ENCODE results near the gene CP. TPM values are rescaled to one million over a fixed set of nuclear protein-coding genes. Genes with fewer than 3 reads are reported as not detected.
A peak's percentile ranks its signal among the peaks of the same experiment; 100 is the strongest.

CP gene
- total and polyA plus RNA-seq, 2 of the 13 experiments (the other 11 are each of a cell fraction or from before 2014, with no cell fraction given), result 42.6 to 789 TPM

- 0 out of 2 replicates have a peak, but pooled peaks have one; percentile 18 for TF ChIP-seq MED1 (CRISPR knock-in tag; IDR thresholded peaks at IDR 0.05)
- 0 out of 2 replicates have a peak, but pooled peaks have one; percentile 12 for TF ChIP-seq PHF21A (CRISPR knock-in tag; IDR thresholded peaks at IDR 0.05)
- 0 out of 2 replicates have a peak, but pooled peaks have one; percentile 26 for TF ChIP-seq DRAP1 (CRISPR knock-in tag; IDR thresholded peaks at IDR 0.05)
- peak; percentile 92; the same call in 1 of the 2 replicates for TF ChIP-seq ZNF431 (CRISPR knock-in tag; IDR thresholded peaks at IDR 0.05; ENCODE audit: borderline replicate concordance, low read depth)
- peak; percentile 62; the same call in 1 of the 2 replicates for TF ChIP-seq ZMYM2 (CRISPR knock-in tag; IDR thresholded peaks at IDR 0.05)
- TF ChIP-seq ZNF263 (CRISPR knock-in tag; IDR thresholded peaks at IDR 0.05), result 0 out of 2 replicates have a peak, but pooled peaks have one; percentile 10
- TF ChIP-seq ARID5B (CRISPR knock-in tag; IDR thresholded peaks at IDR 0.05), result 0 out of 2 replicates have a peak, but pooled peaks have one; percentile 4
Observed at GRCh38 chr3:149219380-149220121, 2.1 kb downstream of the CP start (continued).

All from HepG2 (cell line).